Nephron progenitor cell (in vitro differentiated cells): Measurements from ENCODE around the gene NCKAP5.

Source experiments
- DNase-seq: peaks from one replicate; pipeline ENCODE4 v3.0.0; 2021
- H3K27ac Mint-ChIP-seq: 2 replicates; pipeline ENCODE4 v1.8.0; 2021; ENCODE audit warnings: mild to moderate bottlenecking, moderate library complexity, mixed read lengths
- H3K27me3 Mint-ChIP-seq: 2 replicates; pipeline ENCODE4 v1.8.0; 2021; ENCODE audit warnings: mild to moderate bottlenecking, low read depth, mixed read lengths; ENCODE audit not compliant: poor library complexity
- H3K36me3 Mint-ChIP-seq: 2 replicates; pipeline ENCODE4 v1.8.0; 2021; ENCODE audit warnings: low read depth, mixed read lengths
- H3K4me1 Mint-ChIP-seq: 2 replicates; pipeline ENCODE4 v1.8.0; 2021; ENCODE audit warnings: mixed read lengths
- H3K4me3 Mint-ChIP-seq: 2 replicates; pipeline ENCODE4 v1.8.0; 2021; ENCODE audit warnings: mild to moderate bottlenecking, moderate library complexity, mixed read lengths
- H3K9me3 Mint-ChIP-seq: 2 replicates; pipeline ENCODE4 v1.8.0; 2021; ENCODE audit warnings: mild to moderate bottlenecking, moderate library complexity, mixed read lengths
- TF ChIP-seq, protein P1 (sequence below): fragments of 200-600 bp; sonication (generic); IDR thresholded peaks from 2 replicates; pipeline ENCODE4 v1.5.0; 2021; ENCODE audit warnings: antibody characterized with exemption

The NCKAP5 gene

DNA sequence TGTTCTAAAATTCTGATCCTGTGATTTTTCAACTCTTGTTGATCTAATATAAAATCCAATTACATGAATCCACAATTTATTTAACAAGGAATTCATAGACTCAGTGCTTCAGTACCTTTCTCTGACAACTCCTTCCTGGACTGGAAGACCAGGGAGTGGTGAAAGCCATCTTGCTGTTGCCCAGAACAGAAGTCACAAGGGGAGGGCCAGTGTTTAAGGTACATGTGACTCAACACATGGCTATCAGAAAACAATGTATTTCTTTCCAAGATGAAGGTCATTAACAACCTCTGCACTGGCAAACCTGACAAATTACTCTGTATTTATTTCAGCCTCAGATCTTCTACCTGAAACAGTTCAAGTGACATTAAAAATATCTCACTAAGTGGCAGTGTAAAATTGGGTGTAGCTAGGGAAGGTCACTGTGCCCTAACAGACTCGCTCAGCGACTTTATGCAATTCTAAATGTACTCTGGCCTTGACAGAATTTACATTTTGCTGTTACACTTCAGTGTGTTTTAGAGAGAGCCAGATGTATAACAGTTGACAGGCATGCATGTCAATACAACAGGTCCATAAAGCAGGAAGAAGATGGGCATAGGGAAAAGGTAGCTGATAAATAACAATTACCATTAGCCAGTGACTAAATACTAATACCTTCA, 75.4 kb downstream of the NCKAP5 start:
- Mint-ChIP-seq H3K9me3 (no peaks in the 10 kb centered on the region), H3K4me1 (peaks cover 12% of the 10 kb centered on the region), H3K4me3 (no peak overlapping the region), H3K27ac (no peak overlapping the region), H3K27me3 (peaks cover 3% of the 10 kb centered on the region), H3K36me3 (no peaks in the 10 kb centered on the region)
- no peak for DNase-seq
- TF ChIP-seq, protein P1, sequence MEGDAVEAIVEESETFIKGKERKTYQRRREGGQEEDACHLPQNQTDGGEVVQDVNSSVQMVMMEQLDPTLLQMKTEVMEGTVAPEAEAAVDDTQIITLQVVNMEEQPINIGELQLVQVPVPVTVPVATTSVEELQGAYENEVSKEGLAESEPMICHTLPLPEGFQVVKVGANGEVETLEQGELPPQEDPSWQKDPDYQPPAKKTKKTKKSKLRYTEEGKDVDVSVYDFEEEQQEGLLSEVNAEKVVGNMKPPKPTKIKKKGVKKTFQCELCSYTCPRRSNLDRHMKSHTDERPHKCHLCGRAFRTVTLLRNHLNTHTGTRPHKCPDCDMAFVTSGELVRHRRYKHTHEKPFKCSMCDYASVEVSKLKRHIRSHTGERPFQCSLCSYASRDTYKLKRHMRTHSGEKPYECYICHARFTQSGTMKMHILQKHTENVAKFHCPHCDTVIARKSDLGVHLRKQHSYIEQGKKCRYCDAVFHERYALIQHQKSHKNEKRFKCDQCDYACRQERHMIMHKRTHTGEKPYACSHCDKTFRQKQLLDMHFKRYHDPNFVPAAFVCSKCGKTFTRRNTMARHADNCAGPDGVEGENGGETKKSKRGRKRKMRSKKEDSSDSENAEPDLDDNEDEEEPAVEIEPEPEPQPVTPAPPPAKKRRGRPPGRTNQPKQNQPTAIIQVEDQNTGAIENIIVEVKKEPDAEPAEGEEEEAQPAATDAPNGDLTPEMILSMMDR: no peak

DNA sequence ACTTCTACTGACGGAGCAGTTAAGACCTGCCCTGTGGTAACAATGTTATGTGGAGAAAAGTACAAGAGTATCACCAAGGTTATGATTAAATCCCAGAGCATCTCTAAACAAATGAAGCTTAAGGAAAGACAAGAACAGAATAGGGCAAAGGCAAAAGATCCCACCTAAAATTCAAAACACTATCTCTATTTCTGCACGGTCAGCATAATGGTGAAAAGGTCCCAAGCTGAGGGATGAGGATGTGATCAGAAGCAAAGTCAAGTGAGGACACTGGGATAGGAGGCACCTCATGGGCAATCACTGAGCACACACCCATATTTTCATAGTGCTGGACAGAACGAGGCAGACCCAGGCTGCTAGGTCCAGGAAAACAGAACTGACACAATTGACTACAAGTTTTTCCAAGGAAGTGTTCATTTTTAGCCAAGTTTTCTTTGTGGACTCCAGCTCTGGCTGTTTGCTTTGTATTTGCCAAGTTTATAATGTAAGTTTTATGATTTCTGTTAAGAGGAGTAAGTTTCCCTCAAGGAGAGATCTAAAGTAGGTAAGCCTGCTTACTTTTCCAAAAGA, 77.8 kb downstream of the NCKAP5 start:
- H3K27ac Mint-ChIP-seq: no peak overlapping the region
- no peak for DNase-seq
- no peaks in the 10 kb centered on the region for H3K36me3 Mint-ChIP-seq
- H3K9me3 Mint-ChIP-seq: no peaks in the 10 kb centered on the region
- peaks cover 5% of the 10 kb centered on the region for H3K4me1 Mint-ChIP-seq
- TF ChIP-seq, protein P1: no peak
- H3K27me3 Mint-ChIP-seq: peaks cover 3% of the 10 kb centered on the region
- H3K4me3 Mint-ChIP-seq: no peak overlapping the region

DNA sequence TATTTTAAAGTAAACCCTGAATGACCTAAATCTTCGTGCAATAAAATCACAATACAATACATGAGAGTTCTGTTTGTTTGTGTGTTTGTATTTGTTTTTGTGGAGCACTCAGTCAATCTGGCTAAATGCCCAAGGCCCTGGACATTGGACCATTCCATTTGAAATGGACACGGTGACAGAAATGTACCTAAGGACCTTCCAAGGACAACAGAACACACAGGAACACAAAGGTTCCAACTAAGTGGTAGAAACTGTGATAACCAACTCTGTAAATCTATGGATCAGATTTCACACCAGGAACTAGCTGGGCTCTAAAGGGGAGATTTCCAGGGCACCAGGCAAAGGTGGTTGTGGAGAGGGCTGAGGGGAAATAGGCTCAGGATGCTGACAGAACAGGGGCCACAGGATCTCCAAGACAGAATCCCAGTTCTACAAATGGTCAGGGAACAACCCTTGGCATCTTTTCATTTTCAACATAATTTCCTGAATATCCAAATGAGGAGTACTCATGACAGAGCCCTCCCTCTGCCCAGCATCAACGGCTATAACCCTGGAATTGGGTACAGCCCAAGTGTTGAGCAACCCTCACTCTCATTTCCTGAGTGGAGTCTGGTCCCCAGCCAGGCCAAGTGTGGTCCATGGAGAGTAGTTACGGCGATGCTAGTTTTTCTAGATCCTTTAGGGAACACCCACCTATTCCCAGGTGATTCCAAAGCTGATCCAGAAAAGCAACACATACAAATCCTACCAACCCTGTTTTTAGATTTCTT, 78.4 kb downstream of the NCKAP5 start:
- TF ChIP-seq, protein P1: no peak
- peaks cover 5% of the 10 kb centered on the region for H3K4me1 Mint-ChIP-seq

DNA sequence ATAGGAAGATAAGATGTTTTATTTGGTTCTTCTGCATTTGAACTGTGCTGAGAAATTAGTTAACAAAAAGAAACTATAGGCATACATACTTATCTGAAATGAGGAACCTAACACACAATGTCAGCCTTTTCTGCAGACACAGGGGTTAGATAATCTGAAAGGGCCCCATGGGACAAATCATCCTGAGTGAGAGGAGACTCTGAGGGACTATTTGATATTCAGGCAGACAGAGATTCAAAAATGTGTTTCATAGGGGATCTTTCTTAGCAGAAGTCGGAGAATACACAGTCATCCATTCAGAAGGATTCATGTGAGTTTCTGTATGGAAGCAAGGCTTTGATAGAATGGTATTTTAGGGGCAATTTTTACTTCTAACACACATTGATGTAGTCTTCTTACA, 79.1 kb downstream of the NCKAP5 start:
- Mint-ChIP-seq H3K4me1 (peaks cover 5% of the 10 kb centered on the region), H3K36me3 (no peaks in the 10 kb centered on the region), H3K4me3 (no peak overlapping the region), H3K27ac (no peak overlapping the region), H3K27me3 (peaks cover 3% of the 10 kb centered on the region), H3K9me3 (no peaks in the 10 kb centered on the region)
- no peak for DNase-seq
- TF ChIP-seq, protein P1: no peak

More for the DNA sequence above, 78.4 kb downstream of the NCKAP5 start:
- H3K36me3 Mint-ChIP-seq: no peaks in the 10 kb centered on the region
- H3K27ac Mint-ChIP-seq: no peak overlapping the region
- H3K9me3 Mint-ChIP-seq: no peaks in the 10 kb centered on the region
- H3K4me3 Mint-ChIP-seq: no peak overlapping the region
- no peak for DNase-seq
- peaks cover 3% of the 10 kb centered on the region for H3K27me3 Mint-ChIP-seq

DNA sequence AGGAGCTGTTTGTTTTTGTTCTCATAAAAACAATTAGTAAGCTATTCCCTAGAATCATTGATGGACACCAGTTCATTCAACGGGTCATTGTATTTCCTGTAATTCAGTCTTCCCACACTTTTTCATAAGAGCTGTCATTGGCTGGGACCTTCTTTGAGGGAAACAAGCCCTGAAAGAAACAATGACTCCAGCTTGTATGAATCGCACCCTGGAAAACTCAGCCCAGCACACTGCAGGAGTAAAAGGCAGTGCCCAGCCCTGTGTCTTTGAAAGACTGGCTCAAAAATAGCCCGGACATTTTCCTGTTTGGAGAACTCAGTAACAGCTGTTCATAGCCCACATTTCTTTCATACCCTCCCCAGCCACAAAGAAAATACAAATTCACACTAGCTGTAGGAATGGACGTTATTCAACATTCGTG, 81.5 kb downstream of the NCKAP5 start:
- no peak overlapping the region for H3K4me3 Mint-ChIP-seq
- TF ChIP-seq, protein P1: no peak
- H3K9me3 Mint-ChIP-seq: no peaks in the 10 kb centered on the region
- H3K27ac Mint-ChIP-seq: no peak overlapping the region
- no peaks in the 10 kb centered on the region for H3K36me3 Mint-ChIP-seq
- H3K27me3 Mint-ChIP-seq: no peaks in the 10 kb centered on the region
- no peak for DNase-seq
- H3K4me1 Mint-ChIP-seq: peaks cover 5% of the 10 kb centered on the region
